Fibroblast of mammary gland (primary cell): ENCODE data around the gene HCFC1.

Experiments used
- DNase-seq: peaks from one replicate; pipeline ENCODE4 v3.0.0-alpha.2; 2010; ENCODE audit warnings: low read depth
- H3K4me3 ChIP-seq: 2 replicates; pipeline ENCODE4 v1.5.1; 2011; ENCODE audit warnings: low read depth, mild to moderate bottlenecking, low read length, moderate library complexity; ENCODE audit not compliant: control insufficient read depth
- TF ChIP-seq, protein P1 (sequence below): conservative IDR thresholded peaks from 2 replicates; pipeline ENCODE4 v1.5.1; 2011; ENCODE audit warnings: low read depth, low read length, inconsistent platforms; ENCODE audit not compliant: control insufficient read depth, insufficient read depth

Gene HCFC1

DNA sequence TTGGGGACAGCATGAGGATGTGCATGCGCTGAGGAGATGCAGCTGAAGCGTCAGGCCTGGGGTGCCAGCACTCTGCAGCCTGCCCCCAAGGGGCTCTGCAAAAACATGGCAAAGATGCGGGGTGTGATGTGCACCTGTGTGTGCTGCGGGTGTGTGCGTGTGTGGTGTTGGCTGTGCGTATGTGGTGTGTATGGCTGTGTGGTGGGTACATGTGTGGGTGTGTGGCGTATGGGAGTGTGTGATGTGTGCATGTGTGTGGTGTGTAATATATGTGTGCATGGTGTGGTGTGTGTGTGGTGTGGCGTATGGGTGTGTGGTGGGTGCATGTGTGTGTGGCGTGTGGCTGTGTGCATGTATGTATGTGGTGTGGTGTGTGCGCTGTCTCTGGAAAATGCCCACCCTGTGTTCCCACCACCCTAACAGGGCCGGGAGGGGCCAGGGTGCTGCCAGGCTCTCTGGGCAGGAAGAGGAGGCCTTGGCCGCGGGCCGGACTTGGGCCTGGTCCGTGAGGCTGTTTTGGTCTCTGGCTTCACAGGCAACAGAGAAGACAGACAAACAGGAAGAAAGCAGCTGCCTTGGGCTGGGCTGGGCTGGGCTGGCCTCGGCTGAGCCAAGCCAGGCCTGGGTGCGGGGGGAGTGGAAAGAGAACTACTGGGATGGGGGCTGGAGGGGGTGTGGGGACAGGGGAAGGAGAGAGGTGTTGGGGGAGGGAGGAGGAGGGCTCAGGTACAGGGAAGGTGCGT, 68.2 kb downstream of the HCFC1 start:
- DNase-seq: no peak
- TF ChIP-seq, protein P1, sequence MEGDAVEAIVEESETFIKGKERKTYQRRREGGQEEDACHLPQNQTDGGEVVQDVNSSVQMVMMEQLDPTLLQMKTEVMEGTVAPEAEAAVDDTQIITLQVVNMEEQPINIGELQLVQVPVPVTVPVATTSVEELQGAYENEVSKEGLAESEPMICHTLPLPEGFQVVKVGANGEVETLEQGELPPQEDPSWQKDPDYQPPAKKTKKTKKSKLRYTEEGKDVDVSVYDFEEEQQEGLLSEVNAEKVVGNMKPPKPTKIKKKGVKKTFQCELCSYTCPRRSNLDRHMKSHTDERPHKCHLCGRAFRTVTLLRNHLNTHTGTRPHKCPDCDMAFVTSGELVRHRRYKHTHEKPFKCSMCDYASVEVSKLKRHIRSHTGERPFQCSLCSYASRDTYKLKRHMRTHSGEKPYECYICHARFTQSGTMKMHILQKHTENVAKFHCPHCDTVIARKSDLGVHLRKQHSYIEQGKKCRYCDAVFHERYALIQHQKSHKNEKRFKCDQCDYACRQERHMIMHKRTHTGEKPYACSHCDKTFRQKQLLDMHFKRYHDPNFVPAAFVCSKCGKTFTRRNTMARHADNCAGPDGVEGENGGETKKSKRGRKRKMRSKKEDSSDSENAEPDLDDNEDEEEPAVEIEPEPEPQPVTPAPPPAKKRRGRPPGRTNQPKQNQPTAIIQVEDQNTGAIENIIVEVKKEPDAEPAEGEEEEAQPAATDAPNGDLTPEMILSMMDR: no peak
- no peak overlapping the region for H3K4me3 ChIP-seq

DNA sequence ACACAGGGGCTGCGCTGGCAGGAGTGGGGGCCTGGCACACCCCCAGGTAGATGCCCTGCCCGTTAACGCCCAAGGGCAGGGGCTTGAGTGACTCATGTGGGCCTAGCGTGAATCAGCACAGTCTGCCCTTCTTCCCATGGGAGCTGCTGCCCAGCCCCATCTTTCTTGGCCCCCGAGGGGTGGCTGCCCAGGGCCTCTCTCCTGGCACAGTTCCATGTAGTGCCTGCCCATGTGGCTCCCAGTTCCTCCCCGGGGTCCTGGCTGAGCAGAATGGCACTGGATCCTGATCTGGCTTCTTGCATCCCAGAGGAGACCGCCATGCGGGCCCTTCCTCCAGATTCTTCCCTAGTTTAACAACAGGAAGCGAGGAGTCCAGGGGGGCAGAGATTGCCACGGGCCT, 69.2 kb downstream of the HCFC1 start:
- DNase-seq: no peak
- TF ChIP-seq, protein P1: no peak
- H3K4me3 ChIP-seq: no peak overlapping the region

GRCh38 chrX:153901753-153902140, 69.9 kb downstream of the HCFC1 start:
- no peak overlapping the region for H3K4me3 ChIP-seq
- DNase-seq: no peak
- TF ChIP-seq, protein P1: no peak

GRCh38 chrX:153900831-153901752, 70.5 kb downstream of the HCFC1 start:
- DNase-seq: peak; percentile 73
- TF ChIP-seq, protein P1: no peak
- no peak overlapping the region for H3K4me3 ChIP-seq

DNA sequence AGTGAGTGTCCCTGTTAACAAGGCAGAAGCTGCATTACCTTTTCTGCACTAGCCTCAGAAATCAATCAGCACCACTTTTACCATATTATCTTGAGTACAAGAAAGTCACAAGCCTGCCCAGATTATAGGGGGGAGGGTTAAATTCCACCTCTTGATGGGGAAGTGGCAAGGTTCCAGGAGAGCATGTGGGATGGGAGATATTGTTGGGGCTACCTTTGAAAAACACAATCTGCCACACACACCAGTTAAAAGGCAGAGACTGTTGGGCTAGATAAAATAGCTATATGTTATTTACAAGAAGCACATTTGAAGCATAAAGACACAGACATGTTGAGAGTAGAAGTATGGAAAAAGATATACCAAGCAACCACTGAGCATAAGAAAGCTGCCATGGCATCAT, 73.7 kb downstream of the HCFC1 start:
- DNase-seq: no peak
- TF ChIP-seq, protein P1: no peak
- H3K4me3 ChIP-seq: no peak overlapping the region
